DOHH2 (cell line): Measurements from ENCODE around the gene ITIH5.

Source experiments
- H3F3A ChIP-seq: fragments of 200-600 bp; sonication (generic), shearing (Covaris generic); 2 replicates; pipeline ENCODE4 v1.6.0; 2016; ENCODE audit warnings: antibody characterized with exemption, mild to moderate bottlenecking; ENCODE audit not compliant: control insufficient read depth, insufficient read depth
- H3K27ac ChIP-seq: fragments of 200-600 bp; sonication (generic); 2 replicates; pipeline ENCODE4 v1.5.1; 2014; ENCODE audit warnings: low read depth, mild to moderate bottlenecking, low read length, moderate library complexity
- H3K27me3 ChIP-seq: fragments of 200-600 bp; sonication (generic); 2 replicates; pipeline ENCODE4 v1.6.1; 2014; ENCODE audit warnings: mild to moderate bottlenecking, low read length, mixed read lengths; ENCODE audit not compliant: control insufficient read depth
- H3K36me3 ChIP-seq: fragments of 200-600 bp; sonication (generic); 2 replicates; pipeline ENCODE4 v1.6.1; 2014; ENCODE audit warnings: mild to moderate bottlenecking, low read length, moderate library complexity, mixed read lengths; ENCODE audit not compliant: control insufficient read depth
- H3K4me1 ChIP-seq: fragments of 200-600 bp; sonication (generic); 2 replicates; pipeline ENCODE4 v1.6.1; 2014; ENCODE audit warnings: mild to moderate bottlenecking, low read length, mixed read lengths; ENCODE audit not compliant: control insufficient read depth
- H3K4me2 ChIP-seq: fragments of 200-600 bp; sonication (generic); 2 replicates; pipeline ENCODE4 v1.6.0; 2014; ENCODE audit warnings: mild to moderate bottlenecking, low read length, moderate library complexity
- H3K4me3 ChIP-seq: fragments of 200-600 bp; sonication (generic); 2 replicates; pipeline ENCODE4 v1.5.1; 2014; ENCODE audit warnings: mild to moderate bottlenecking, low read length, mixed read lengths
- H3K79me2 ChIP-seq: fragments of 200-600 bp; sonication (generic); 2 replicates; pipeline ENCODE4 v1.6.1; 2014; ENCODE audit warnings: mild to moderate bottlenecking, low read length, mixed read lengths; ENCODE audit not compliant: control insufficient read depth
- H3K9me2 ChIP-seq: fragments of 200-600 bp; sonication (generic); replicated peaks from 2 replicates; pipeline ENCODE4 v1.6.1; 2014; ENCODE audit warnings: mild to moderate bottlenecking, low read length, mixed read lengths; ENCODE audit not compliant: control insufficient read depth
- H3K9me3 ChIP-seq: fragments of 200-600 bp; sonication (generic); 2 replicates; pipeline ENCODE4 v1.6.1; 2014; ENCODE audit warnings: antibody characterized with exemption, low read length, mixed read lengths; ENCODE audit not compliant: control insufficient read depth, insufficient read depth
- H4K20me1 ChIP-seq: fragments of 200-600 bp; sonication (generic); 2 replicates; pipeline ENCODE4 v1.6.0; 2014; ENCODE audit warnings: low read depth, mild to moderate bottlenecking, antibody characterized with exemption, low read length, moderate library complexity; ENCODE audit not compliant: control insufficient read depth, insufficient read depth
- CTCF ChIP-seq: fragments of 200-600 bp; sonication (generic); IDR thresholded peaks from one replicate; pipeline ENCODE4 v1.5.1; 2014; ENCODE audit warnings: antibody characterized with exemption, mild to moderate bottlenecking, low read depth, low read length; ENCODE audit not compliant: poor library complexity, severe bottlenecking
- EZH2phosphoT487 ChIP-seq: fragments of 200-600 bp; sonication (generic); IDR thresholded peaks from 2 replicates; pipeline ENCODE4 v1.6.1; 2017; ENCODE audit warnings: borderline replicate concordance, mild to moderate bottlenecking, antibody characterized with exemption, low read length, moderate library complexity, mixed read lengths

The ITIH5 gene

DNA sequence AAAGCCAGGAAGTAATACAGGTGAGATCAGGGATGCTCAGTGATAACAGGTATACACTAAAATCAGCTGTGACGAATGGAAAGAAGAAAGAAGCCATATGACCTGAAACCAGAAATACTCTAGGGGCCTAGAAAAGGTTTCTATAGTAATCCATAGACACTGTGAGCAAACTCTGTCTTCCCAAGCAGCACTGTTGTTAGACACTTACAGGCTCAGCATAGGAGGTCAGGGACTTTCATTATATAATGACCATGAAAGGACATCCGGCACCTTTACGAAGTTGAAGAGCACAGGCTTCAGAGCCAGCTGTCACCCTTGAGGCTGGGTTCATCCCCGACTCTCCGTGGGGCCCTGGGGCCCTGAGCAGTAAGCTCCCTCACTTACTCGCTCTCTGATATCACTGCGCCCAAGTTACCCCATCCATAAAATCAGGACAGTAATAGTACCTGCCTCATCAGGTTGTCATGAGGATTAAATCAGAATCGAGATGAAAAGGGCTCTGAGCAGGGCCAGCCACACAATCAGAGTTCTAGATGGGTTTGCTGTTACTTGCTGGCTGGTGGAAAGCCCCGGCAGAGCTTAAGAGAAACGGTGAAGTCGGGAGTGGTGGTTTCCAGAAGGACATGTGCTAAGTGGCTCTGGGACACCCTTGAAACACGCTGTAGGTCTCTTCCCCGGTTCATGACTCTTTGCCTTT is 79.5 kb downstream of the ITIH5 start:
- TF ChIP-seq EZH2phosphoT487 = no peak
- no peak for TF ChIP-seq CTCF
- Histone ChIP-seq H3K4me2 (no peak overlapping the region), H4K20me1 (no peaks in the 10 kb centered on the region)

DNA sequence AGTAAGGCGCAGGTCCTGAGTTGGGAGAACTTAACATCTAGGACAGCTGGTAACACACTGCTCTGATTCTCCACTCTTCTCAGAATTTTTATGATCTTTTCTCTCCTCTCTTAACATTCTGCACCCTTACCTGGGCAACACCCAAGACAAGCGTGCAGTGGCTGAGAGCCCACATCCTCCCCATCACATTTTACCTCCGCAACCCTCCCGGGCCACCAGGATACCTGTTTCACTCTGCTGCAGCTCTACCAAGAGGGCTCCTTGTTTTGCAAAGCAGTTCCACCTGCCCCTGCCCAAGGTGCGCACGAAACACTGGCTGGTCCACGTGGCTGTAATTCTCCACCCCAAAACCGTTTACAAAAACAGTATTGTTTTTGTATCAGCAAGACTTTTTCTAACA is 81.5 kb downstream of the ITIH5 start:
- Histone ChIP-seq H3K9me3 (no peaks in the 10 kb centered on the region), H3K79me2 (no peaks in the 10 kb centered on the region), H3K4me2 (no peak overlapping the region), H3K4me1 (no peaks in the 10 kb centered on the region), H4K20me1 (no peaks in the 10 kb centered on the region), H3K36me3 (no peaks in the 10 kb centered on the region), H3K27ac (no peak overlapping the region), H3K4me3 (no peak overlapping the region), H3K27me3 (0 out of 2 replicates have a peak, but pooled peaks cover 7% of the 10 kb centered on the region), H3K9me2 (no peaks in the 10 kb centered on the region), H3F3A (no peaks in the 10 kb centered on the region)
- TF ChIP-seq EZH2phosphoT487 = no peak
- no peak for TF ChIP-seq CTCF

More for the DNA sequence above, 79.5 kb downstream of the ITIH5 start:
- Histone ChIP-seq H3K9me2 (no peaks in the 10 kb centered on the region), H3K27ac (no peak overlapping the region), H3K79me2 (no peaks in the 10 kb centered on the region), H3K9me3 (no peaks in the 10 kb centered on the region), H3K4me3 (no peak overlapping the region), H3K27me3 (0 out of 2 replicates have a peak, but pooled peaks cover 7% of the 10 kb centered on the region), H3F3A (no peaks in the 10 kb centered on the region), H3K4me1 (no peaks in the 10 kb centered on the region), H3K36me3 (no peaks in the 10 kb centered on the region)

GRCh38 chr10:7583626-7584025 is 83.1 kb downstream of the ITIH5 start:
- Histone ChIP-seq H3F3A (no peaks in the 10 kb centered on the region), H4K20me1 (no peaks in the 10 kb centered on the region), H3K27ac (no peak overlapping the region), H3K4me3 (no peak overlapping the region), H3K79me2 (no peaks in the 10 kb centered on the region), H3K9me3 (no peaks in the 10 kb centered on the region), H3K4me1 (no peaks in the 10 kb centered on the region), H3K9me2 (no peaks in the 10 kb centered on the region), H3K4me2 (no peak overlapping the region), H3K36me3 (no peaks in the 10 kb centered on the region), H3K27me3 (0 out of 2 replicates have a peak, but pooled peaks cover 7% of the 10 kb centered on the region)
- TF ChIP-seq CTCF (no peak), EZH2phosphoT487 (no peak)
